ENCODE measurements around the gene UQCRHL. TPM values are rescaled to one million over a fixed set of nuclear protein-coding genes. Genes with fewer than 3 reads are reported as not detected.

Gene UQCRHL
- total RNA-seq, 1 donor from 2014 or later: 1.5 TPM

GRCh38 chr1:15758953-15759661, 48.3 kb downstream of the UQCRHL start:
- Mint-ChIP-seq H3K4me3 (ENCODE audit: unreplicated experiment) (peak overlapping the region; percentile 92), H3K36me3 (ENCODE audit: low read depth) (peaks cover 13% of the 10 kb centered on the region), H3K9me3 (ENCODE audit: low read depth) (no peaks in the 10 kb centered on the region), H3K27ac (ENCODE audit: unreplicated experiment) (peak overlapping the region; percentile 95), H3K4me1 (ENCODE audit: low read depth) (peaks cover 61% of the 10 kb centered on the region), H3K27me3 (ENCODE audit: low read depth) (no peaks in the 10 kb centered on the region)
- DNase-seq (ENCODE audit: low spot score): no peak
- TF ChIP-seq, protein P1, sequence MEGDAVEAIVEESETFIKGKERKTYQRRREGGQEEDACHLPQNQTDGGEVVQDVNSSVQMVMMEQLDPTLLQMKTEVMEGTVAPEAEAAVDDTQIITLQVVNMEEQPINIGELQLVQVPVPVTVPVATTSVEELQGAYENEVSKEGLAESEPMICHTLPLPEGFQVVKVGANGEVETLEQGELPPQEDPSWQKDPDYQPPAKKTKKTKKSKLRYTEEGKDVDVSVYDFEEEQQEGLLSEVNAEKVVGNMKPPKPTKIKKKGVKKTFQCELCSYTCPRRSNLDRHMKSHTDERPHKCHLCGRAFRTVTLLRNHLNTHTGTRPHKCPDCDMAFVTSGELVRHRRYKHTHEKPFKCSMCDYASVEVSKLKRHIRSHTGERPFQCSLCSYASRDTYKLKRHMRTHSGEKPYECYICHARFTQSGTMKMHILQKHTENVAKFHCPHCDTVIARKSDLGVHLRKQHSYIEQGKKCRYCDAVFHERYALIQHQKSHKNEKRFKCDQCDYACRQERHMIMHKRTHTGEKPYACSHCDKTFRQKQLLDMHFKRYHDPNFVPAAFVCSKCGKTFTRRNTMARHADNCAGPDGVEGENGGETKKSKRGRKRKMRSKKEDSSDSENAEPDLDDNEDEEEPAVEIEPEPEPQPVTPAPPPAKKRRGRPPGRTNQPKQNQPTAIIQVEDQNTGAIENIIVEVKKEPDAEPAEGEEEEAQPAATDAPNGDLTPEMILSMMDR (IDR thresholded peaks at IDR 0.05): peak; percentile 11

DNA sequence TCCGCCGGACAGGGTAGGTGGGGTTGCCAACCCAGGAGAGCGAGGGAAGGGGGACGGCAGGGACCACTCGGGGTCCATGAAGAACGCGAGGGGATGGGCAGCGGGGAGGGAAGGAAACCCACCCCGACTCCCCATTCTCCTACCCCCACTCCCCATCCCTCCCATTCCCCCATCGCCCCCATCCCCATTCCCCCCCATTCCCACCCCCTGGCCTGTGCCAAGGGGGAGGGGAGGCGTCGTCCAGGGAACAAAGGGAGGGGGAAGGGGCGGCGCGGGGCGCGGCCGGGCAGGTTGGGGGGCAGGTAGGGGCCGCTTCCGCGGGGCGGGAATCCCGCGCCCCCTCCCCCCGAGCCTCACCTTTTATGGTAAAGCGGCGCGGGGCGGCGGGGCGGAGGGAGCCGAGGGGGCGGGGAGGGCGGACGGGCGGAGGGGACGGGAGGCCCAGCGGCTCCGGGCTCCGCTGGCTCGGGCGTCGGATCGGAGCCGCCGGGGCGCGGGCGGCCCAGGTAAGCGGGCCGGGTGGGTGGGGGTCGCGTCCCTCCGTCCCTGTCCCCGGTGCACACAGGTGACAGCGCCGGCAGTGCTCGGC, 49.0 kb downstream of the UQCRHL start, which contains the start of gene FBLIM1:
FBLIM1 (plus strand) TSS at position 453 of the 589 bp plus-strand sequence. CDS start 6,189 bp downstream, outside the sequence.
- Mint-ChIP-seq H3K4me3 (ENCODE audit: unreplicated experiment) (peak within 1 kb of the TSS; percentile 92), H3K9me3 (ENCODE audit: low read depth) (no peaks in the 10 kb centered on the region), H3K4me1 (ENCODE audit: low read depth) (peaks cover 55% of the 10 kb centered on the region), H3K27ac (ENCODE audit: unreplicated experiment) (peak within 1 kb of the TSS; percentile 95), H3K36me3 (ENCODE audit: low read depth) (peaks cover 8% of the 10 kb centered on the region), H3K27me3 (ENCODE audit: low read depth) (no peaks in the 10 kb centered on the region)
- no peak for DNase-seq (ENCODE audit: low spot score)
- TF ChIP-seq, protein P1 (IDR thresholded peaks at IDR 0.05): no peak

GRCh38 chr1:15757575-15758342, 49.7 kb downstream of the UQCRHL start:
- TF ChIP-seq, protein P1 (IDR thresholded peaks at IDR 0.05): peak; percentile 10
- Mint-ChIP-seq H3K9me3 (ENCODE audit: low read depth) (no peaks in the 10 kb centered on the region), H3K27ac (ENCODE audit: unreplicated experiment) (peak overlapping the region; percentile 82), H3K36me3 (ENCODE audit: low read depth) (peaks cover 8% of the 10 kb centered on the region), H3K4me1 (ENCODE audit: low read depth) (peaks cover 54% of the 10 kb centered on the region), H3K27me3 (ENCODE audit: low read depth) (no peaks in the 10 kb centered on the region), H3K4me3 (ENCODE audit: unreplicated experiment) (peak overlapping the region; percentile 83)
- no peak for DNase-seq (ENCODE audit: low spot score)

Other genes starting within 250 kb of the UQCRHL start
- 0.68 to 1.1 TPM (median 0.82 TPM) in 3 replicates for gene AGMAT, start 222.6 kb downstream of the UQCRHL start, total RNA-seq
- gene DDI2, start 190.2 kb downstream of the UQCRHL start, total RNA-seq: 17.5 to 23.2 TPM (median 20.0 TPM) in 3 replicates
- gene PLEKHM2, start 123.3 kb downstream of the UQCRHL start, total RNA-seq: 63.6 to 68.3 TPM (median 66.0 TPM) in 3 replicates
- gene SLC25A34, start 71.4 kb downstream of the UQCRHL start, total RNA-seq: 0.90 to 1.9 TPM (median 1.3 TPM) in 3 replicates
- gene TMEM82, start 65.2 kb downstream of the UQCRHL start, total RNA-seq: not detected in 3 replicates
- 191 to 492 TPM (median 490 TPM) in 3 replicates for gene FBLIM1, start 48.9 kb downstream of the UQCRHL start, total RNA-seq
- gene SPEN, start 40.1 kb upstream of the UQCRHL start, total RNA-seq: 38.4 to 49.7 TPM (median 39.4 TPM) in 3 replicates
- 23.9 to 30.8 TPM (median 27.2 TPM) in 3 replicates for gene ZBTB17, start 168.5 kb upstream of the UQCRHL start, total RNA-seq
- gene SRARP, start 196.6 kb upstream of the UQCRHL start, total RNA-seq: not detected in 3 replicates
- gene HSPB7, start 210.4 kb upstream of the UQCRHL start, total RNA-seq: 61.2 to 160 TPM (median 160 TPM) in 3 replicates
- gene CLCNKA, start 214.4 kb upstream of the UQCRHL start, total RNA-seq: 0.12 to 0.31 TPM (median 0.21 TPM) in 3 replicates
- gene CLCNKB, start 236.1 kb upstream of the UQCRHL start, total RNA-seq: 0.57 to 0.69 TPM in 2 of 3 replicates, not detected in the other